HEK293T (cell line): Measurements from ENCODE around the gene TMEM143.

Experiments used
- BHLHE40 ChIP-seq: fragments of 450-650 bp; IDR thresholded peaks from 2 replicates; pipeline ENCODE4 v1.6.1; 2016; ENCODE audit warnings: mild to moderate bottlenecking, moderate library complexity, borderline replicate concordance
- ELF4 ChIP-seq: fragments of 450-650 bp; IDR thresholded peaks from 2 replicates; pipeline ENCODE4 v1.6.1; 2017; ENCODE audit warnings: antibody characterized with exemption
- FOXA1 ChIP-seq: fragments of 450-650 bp; IDR thresholded peaks from 2 replicates; pipeline ENCODE4 v1.6.1; 2016; ENCODE audit warnings: mild to moderate bottlenecking

- TF ChIP-seq ELF4: no peak
- no peak for TF ChIP-seq BHLHE40
- no peak for TF ChIP-seq FOXA1
These were observed 21.8 kb upstream of the TMEM143 start for GRCh38 chr19:48385461-48386087.
